ENCODE measurements around the gene ZRANB2. TPM values are rescaled to one million over a fixed set of nuclear protein-coding genes. Genes with fewer than 3 reads are reported as not detected.

Gene ZRANB2
- total RNA-seq, 1 experiment from 2014 or later: 103 TPM

- peaks cover 42% of the 10 kb centered on the region for H3K27me3 Mint-ChIP-seq (ENCODE audit: low read depth)
Observed at GRCh38 chr1:71045463-71046028, 35.3 kb downstream of the ZRANB2 start.

More at GRCh38 chr1:71045463-71046028, 35.3 kb downstream of the ZRANB2 start:
- H3K27ac ChIP-seq (ENCODE audit: insufficient read length, low read depth, low read length): no peak overlapping the region
- WGBS (ENCODE audit: extremely low coverage, insufficient read length, low lambda C conversion rate): no CpG with 5 or more reads among the region's 16 CpGs
- H3K79me2 ChIP-seq (ENCODE audit: insufficient read depth, low read length): no peaks in the 10 kb centered on the region
- peaks cover 9% of the 10 kb centered on the region for H3K23me2 ChIP-seq (ENCODE audit: insufficient read length, low read depth, low read length, poor library complexity, severe bottlenecking)
- H3K4ac ChIP-seq (ENCODE audit: low read depth, low read length): no peak overlapping the region
- no peak overlapping the region for H3K23ac ChIP-seq (ENCODE audit: insufficient read length, low read depth, low read length)
- H3K9me3 ChIP-seq (ENCODE audit: control insufficient read depth, low read depth, low read length): no peaks in the 10 kb centered on the region
- Mint-ChIP-seq H3K4me1 (peaks cover 4 to 5% of the 10 kb centered on the region in 2 experiments; a peak in 3 of 4 replicates), H3K27ac (no peak overlapping the region), H3K4me3 (peak overlapping the region in 1 of 2 experiments; percentile 40; a peak in 2 of 5 replicates), H3K9me3 (no peaks in the 10 kb centered on the region), H3K36me3 (ENCODE audit: insufficient read depth in 1 of 3, low read depth in 3 of 3) (no peaks in the 10 kb centered on the region)
- H2AK5ac ChIP-seq (ENCODE audit: insufficient read length, low read length): no peak overlapping the region
- H3K9ac ChIP-seq (ENCODE audit: extremely low read depth, insufficient read length, low read length): no peak overlapping the region
- no peak overlapping the region for H3K14ac ChIP-seq (ENCODE audit: insufficient read depth, low read length)
- TF ChIP-seq, protein P1, sequence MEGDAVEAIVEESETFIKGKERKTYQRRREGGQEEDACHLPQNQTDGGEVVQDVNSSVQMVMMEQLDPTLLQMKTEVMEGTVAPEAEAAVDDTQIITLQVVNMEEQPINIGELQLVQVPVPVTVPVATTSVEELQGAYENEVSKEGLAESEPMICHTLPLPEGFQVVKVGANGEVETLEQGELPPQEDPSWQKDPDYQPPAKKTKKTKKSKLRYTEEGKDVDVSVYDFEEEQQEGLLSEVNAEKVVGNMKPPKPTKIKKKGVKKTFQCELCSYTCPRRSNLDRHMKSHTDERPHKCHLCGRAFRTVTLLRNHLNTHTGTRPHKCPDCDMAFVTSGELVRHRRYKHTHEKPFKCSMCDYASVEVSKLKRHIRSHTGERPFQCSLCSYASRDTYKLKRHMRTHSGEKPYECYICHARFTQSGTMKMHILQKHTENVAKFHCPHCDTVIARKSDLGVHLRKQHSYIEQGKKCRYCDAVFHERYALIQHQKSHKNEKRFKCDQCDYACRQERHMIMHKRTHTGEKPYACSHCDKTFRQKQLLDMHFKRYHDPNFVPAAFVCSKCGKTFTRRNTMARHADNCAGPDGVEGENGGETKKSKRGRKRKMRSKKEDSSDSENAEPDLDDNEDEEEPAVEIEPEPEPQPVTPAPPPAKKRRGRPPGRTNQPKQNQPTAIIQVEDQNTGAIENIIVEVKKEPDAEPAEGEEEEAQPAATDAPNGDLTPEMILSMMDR (conservative IDR thresholded peaks at IDR 0.05): no peak
- no peak overlapping the region for H4K5ac ChIP-seq (ENCODE audit: insufficient read length, low read depth, low read length)
- H2BK20ac ChIP-seq (ENCODE audit: low read depth, low read length, poor library complexity, severe bottlenecking): no peak overlapping the region
- H3K79me1 ChIP-seq (ENCODE audit: insufficient read depth, low read depth, low read length, poor library complexity, severe bottlenecking): no peaks in the 10 kb centered on the region
- no peak overlapping the region for H3T11ph ChIP-seq (ENCODE audit: low read length)
- H4K91ac ChIP-seq (ENCODE audit: insufficient read length, low read depth, low read length): no peak overlapping the region
- H4K8ac ChIP-seq (replicated peaks; ENCODE audit: insufficient read length, low read depth, low read length): no peak overlapping the region
- H2BK15ac ChIP-seq (ENCODE audit: low read depth, low read length): no peak overlapping the region
- H3K56ac ChIP-seq (ENCODE audit: insufficient read length, low read depth, low read length): no peak overlapping the region
- no peaks in the 10 kb centered on the region for H4K20me1 ChIP-seq (ENCODE audit: control insufficient read depth, insufficient read depth, insufficient read length)
- 0 out of 2 replicates have a peak, but pooled peaks cover 2% of the 10 kb centered on the region for H3K4me1 ChIP-seq (ENCODE audit: insufficient read depth, low read length)
- no peak overlapping the region for H2BK5ac ChIP-seq (ENCODE audit: insufficient read length, low read length)
- no peak overlapping the region for H3K18ac ChIP-seq (ENCODE audit: insufficient read length, low read depth, low read length)
- no peak overlapping the region for H2BK12ac ChIP-seq (ENCODE audit: insufficient read length, low read depth, low read length)
- H3K27me3 ChIP-seq (ENCODE audit: insufficient read depth, low read length): peaks cover 10% of the 10 kb centered on the region; the same call in 1 of the 2 replicates
- H2BK120ac ChIP-seq (ENCODE audit: low read depth, low read length, poor library complexity, severe bottlenecking): no peak overlapping the region
- H2AFZ ChIP-seq (ENCODE audit: low read length): no peak overlapping the region
- DNase-seq: no peak
- no peak overlapping the region for H3K4me2 ChIP-seq (ENCODE audit: insufficient read depth, insufficient read length, low read length)
